Body of pancreas (tissue), 4 donors: Measurements from ENCODE around the gene ZBTB20. TPM values are rescaled to one million over a fixed set of nuclear protein-coding genes. Genes with fewer than 3 reads are reported as not detected.

Source experiments
- ATAC-seq: fragments of 150-250 bp; one replicate; pipeline ENCODE4 v1.9.1; 2016
- DNase-seq, 4 donors: peaks; one replicate each; pipeline ENCODE4 v3.0.0-alpha.2; 2019
- H3K27ac ChIP-seq, 4 donors: fragments of 200-600 bp; sonication (generic); 1 replicate in 3 of 4; 2 replicates in 1 of 4; pipeline versions ENCODE4 v1.5.1 to v1.6.1; 2016 to 2019; ENCODE audit warnings: mild to moderate bottlenecking in 1 of 4, mixed read lengths in 1 of 4, moderate library complexity in 1 of 4
- H3K27me3 ChIP-seq, 2 donors: fragments of 200-600 bp; sonication (generic); one replicate each; pipeline ENCODE4 v1.6.0; 2016; ENCODE audit warnings: mild to moderate bottlenecking in 1 of 2
- H3K36me3 ChIP-seq, 2 donors: fragments of 200-600 bp; sonication (generic); replicated peaks in 1 of 2; 2 replicates each; pipeline ENCODE4 v1.5.1; 2016; ENCODE audit warnings: low read depth in 2 of 2; ENCODE audit not compliant: insufficient read depth in 1 of 2
- H3K4me1 ChIP-seq: fragments of 200-600 bp; sonication (generic); one replicate; pipeline ENCODE4 v1.6.0; 2016
- H3K4me3 ChIP-seq, 2 donors: fragments of 200-600 bp; sonication (generic); 1 replicate in 1 of 2; 2 replicates in 1 of 2; pipeline ENCODE4 v1.5.1; 2016 to 2019
- H3K9me3 ChIP-seq, 3 donors: fragments of 200-600 bp; sonication (generic); 1 replicate in 2 of 3; 2 replicates in 1 of 3; pipeline ENCODE4 v1.5.1; 2016
- POLR2A ChIP-seq, 3 donors: fragments of 450-650 bp; IDR thresholded peaks; one replicate each; pipeline ENCODE4 v1.6.1; 2016; ENCODE audit warnings: antibody characterized with exemption in 3 of 3, mild to moderate bottlenecking in 2 of 3
- WGBS, 2 donors: methylation state at CpG; one replicate each; pipeline ENCODE4 v1.1.5; 2017; 5-methylcytosine and 5-hydroxymethylcytosine counted together
- intact Hi-C: fragments of 100-400 bp; cut with DNase I; formaldehyde crosslinking; loops from one replicate; pipeline ENCODE4 v1.15.1; 2023
- total RNA-seq, 2 donors: library from RNA; depleted of rRNA; stranded (reverse); fragments of >200 nt; gene quantifications; one replicate each; pipeline ENCODE4 v1.1.0, GENCODE V29; 2016
- TF ChIP-seq, protein P1 (sequence below), 7 experiments: fragments of 450-650 bp in 4 of 7; fragments of 200-600 bp in 3 of 7; sonication (generic) in 3 of 7; IDR thresholded peaks; one replicate each; pipeline ENCODE4 v1.5.1; 2016 to 2019; ENCODE audit warnings: antibody characterized with exemption in 7 of 7

Gene ZBTB20
- total RNA-seq, 2 donors from 2014 or later = 48.3 to 77.1 TPM

DNA sequence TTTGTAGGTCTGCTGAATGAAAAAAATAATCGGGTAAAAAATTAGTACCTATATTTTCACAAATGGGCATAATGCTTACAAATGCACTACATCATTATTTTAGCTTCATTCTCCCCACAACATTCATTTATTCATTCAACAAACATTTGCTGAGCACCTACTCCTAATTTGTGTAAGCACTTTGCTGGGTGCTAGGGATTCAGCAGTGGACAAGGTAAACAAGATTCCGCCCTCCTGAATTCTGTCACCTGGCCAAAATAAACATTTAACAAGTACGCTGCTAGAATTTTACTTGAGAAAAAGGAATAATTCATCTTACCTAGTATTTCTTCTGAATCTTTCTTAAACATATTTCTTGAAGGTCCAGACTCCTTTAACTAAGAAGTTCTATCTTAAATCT is 781.2 kb downstream of the ZBTB20 start:
- no peak overlapping the region for H3K4me3 ChIP-seq
- peaks cover 29% of the 10 kb centered on the region for H3K4me1 ChIP-seq
- no peaks in the 10 kb centered on the region for H3K27me3 ChIP-seq
- H3K9me3 ChIP-seq = no peaks in the 10 kb centered on the region
- no peak overlapping the region for H3K27ac ChIP-seq
- DNase-seq (no peak), ATAC-seq (no peak)
- no peaks in the 10 kb centered on the region for H3K36me3 ChIP-seq
- 43 to 44% methylated on average over 3 of the region's 3 CpGs for WGBS, 2 donors
- intact Hi-C loops = no loop called here
- TF ChIP-seq POLR2A (IDR thresholded peaks at IDR 0.05) = no peak
- TF ChIP-seq, protein P1, sequence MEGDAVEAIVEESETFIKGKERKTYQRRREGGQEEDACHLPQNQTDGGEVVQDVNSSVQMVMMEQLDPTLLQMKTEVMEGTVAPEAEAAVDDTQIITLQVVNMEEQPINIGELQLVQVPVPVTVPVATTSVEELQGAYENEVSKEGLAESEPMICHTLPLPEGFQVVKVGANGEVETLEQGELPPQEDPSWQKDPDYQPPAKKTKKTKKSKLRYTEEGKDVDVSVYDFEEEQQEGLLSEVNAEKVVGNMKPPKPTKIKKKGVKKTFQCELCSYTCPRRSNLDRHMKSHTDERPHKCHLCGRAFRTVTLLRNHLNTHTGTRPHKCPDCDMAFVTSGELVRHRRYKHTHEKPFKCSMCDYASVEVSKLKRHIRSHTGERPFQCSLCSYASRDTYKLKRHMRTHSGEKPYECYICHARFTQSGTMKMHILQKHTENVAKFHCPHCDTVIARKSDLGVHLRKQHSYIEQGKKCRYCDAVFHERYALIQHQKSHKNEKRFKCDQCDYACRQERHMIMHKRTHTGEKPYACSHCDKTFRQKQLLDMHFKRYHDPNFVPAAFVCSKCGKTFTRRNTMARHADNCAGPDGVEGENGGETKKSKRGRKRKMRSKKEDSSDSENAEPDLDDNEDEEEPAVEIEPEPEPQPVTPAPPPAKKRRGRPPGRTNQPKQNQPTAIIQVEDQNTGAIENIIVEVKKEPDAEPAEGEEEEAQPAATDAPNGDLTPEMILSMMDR (IDR thresholded peaks at IDR 0.05) = no peak

DNA sequence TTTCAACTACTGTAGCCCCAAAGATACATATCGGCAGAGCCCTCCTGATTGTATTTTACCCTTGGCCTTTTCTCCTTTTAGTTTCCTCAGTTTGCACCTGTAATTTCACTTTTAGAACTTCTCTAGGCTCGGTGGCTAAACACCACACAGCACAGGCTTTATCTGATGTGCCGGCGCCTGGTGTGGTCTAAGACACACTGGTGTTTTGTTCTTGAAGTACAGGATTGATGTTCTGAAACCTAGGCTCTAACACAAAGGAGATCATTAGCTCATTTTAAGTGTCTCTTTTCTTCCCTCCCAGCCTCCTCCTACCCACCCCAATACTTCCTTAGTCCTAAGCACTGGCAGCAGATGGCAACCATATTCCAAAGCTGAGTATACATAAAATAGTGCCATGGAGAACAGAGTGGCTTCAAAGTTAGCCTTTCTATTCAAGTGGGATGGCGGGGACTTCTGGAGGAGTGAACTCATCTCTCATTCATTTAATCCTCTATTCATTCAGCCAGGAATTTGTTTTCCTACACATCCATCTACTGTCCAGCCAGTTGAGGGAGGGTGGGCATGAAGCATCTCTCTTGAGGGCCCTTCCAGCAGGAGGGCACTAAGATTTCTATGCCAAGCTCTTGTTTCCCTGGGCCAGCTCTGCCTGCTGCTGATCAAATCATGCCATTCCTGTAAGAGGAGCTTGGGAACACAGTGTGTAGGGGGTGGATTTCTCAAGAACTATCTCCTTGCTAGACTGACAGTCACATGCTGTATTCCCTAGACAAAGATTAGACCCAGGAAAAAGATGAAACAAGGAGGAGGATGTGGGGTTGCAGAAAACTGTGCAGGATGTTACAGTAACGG is 782.1 kb downstream of the ZBTB20 start:
- 63 to 89% methylated on average over 6 of the region's 6 CpGs for WGBS, 2 donors
- no peak for TF ChIP-seq POLR2A (IDR thresholded peaks at IDR 0.05)
- TF ChIP-seq, protein P1 (IDR thresholded peaks at IDR 0.05) = no peak
- DNase-seq (no peak), ATAC-seq (no peak)
- no peak overlapping the region for H3K27ac ChIP-seq
- H3K4me1 ChIP-seq = peaks cover 29% of the 10 kb centered on the region
- H3K4me3 ChIP-seq = no peak overlapping the region
- intact Hi-C loops = no loop called here
- no peaks in the 10 kb centered on the region for H3K27me3 ChIP-seq
- no peaks in the 10 kb centered on the region for H3K9me3 ChIP-seq
- H3K36me3 ChIP-seq = no peaks in the 10 kb centered on the region

DNA sequence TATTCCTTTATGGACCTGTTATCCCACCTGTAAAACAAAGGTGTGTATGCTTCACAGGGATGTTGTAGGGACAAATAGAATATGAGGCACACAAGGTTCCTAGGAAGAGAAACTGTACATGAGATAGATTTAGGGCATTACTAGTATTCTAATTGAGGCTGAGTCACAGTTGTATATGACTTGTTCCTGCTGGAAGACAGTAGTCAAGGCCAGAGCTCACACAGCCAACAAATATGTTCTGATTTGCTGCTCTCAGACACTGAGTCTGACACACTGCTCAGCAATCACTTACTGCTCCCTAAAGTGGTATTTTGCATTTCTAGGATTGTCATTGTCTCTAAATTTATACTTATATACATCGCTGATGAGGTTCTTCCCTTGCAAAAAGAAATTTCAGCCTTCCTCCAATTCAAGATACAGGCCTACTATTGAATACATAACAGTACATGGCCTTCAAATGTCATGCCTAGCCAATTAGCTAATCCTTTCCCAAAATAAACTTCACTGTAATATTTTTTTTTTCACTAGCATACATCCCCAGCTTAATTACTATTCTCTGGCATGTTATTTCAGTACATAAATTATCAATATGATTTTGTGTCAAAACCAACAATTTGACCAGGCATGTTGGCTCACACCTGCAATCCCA is 783.4 kb downstream of the ZBTB20 start:
- peak overlapping the region in 1 of 4 donors; percentile 21 for H3K27ac ChIP-seq

DNA sequence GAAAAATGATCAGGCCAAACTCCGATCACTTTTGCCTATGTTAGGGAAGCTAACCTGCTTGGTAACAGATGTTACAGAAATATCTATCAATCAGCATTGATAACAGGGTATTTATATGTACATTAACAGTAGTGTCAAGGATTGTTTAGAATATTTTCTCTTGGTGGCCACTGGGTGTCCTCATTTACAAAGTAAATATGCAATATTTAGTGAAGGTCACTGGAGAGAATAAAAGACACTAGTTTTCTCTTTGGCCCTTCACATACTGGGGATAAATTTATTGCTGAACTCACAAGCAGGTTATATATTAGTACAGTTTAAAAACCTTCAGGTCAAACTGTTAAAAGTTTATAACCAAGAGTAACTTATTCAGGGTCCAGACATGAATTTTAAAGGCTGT is 784.3 kb downstream of the ZBTB20 start:
- Histone ChIP-seq H3K36me3 (no peaks in the 10 kb centered on the region), H3K27me3 (no peaks in the 10 kb centered on the region), H3K4me1 (peaks cover 29% of the 10 kb centered on the region), H3K27ac (no peak overlapping the region), H3K4me3 (no peak overlapping the region), H3K9me3 (no peaks in the 10 kb centered on the region)
- no peak for TF ChIP-seq POLR2A (IDR thresholded peaks at IDR 0.05)
- TF ChIP-seq, protein P1 (IDR thresholded peaks at IDR 0.05) = peak in 6 of 7 experiments; percentile 12 to 49 (median 40)
- intact Hi-C loops = no loop called here
- ATAC-seq = no peak
- DNase-seq = no peak
- 44 to 50% methylated on average over 1 of the region's 1 CpG for WGBS, 2 donors

More for the DNA sequence above, 783.4 kb downstream of the ZBTB20 start:
- H3K4me1 ChIP-seq = peaks cover 29% of the 10 kb centered on the region
- intact Hi-C loops = no loop called here
- peak; percentile 68 for ATAC-seq
- no peaks in the 10 kb centered on the region for H3K27me3 ChIP-seq
- no peaks in the 10 kb centered on the region for H3K9me3 ChIP-seq
- 80 to 84% methylated on average over 1 of the region's 1 CpG for WGBS, 2 donors
- TF ChIP-seq, protein P1 (IDR thresholded peaks at IDR 0.05) = no peak
- TF ChIP-seq POLR2A (IDR thresholded peaks at IDR 0.05) = no peak
- no peak for DNase-seq
- no peaks in the 10 kb centered on the region for H3K36me3 ChIP-seq
- H3K4me3 ChIP-seq = no peak overlapping the region
